GM12878 (cell line): ENCODE measurements around the gene KIF15. TPM values are rescaled to one million over a fixed set of nuclear protein-coding genes. Genes with fewer than 3 reads are reported as not detected.

Source experiments
- ATAC-seq: fragments of 200-7000 bp; cut with Tn5 transposase; 3 replicates; pipeline ENCODE4 v1.9.1; 2020; ENCODE audit warnings: mild to moderate bottlenecking, moderate library complexity
- BruUV-seq: library from RNA; stranded (reverse); fragments of 400-500 nt; replicated peaks from 2 replicates; lab custom pipeline; 2021; lab: Mats Ljungman, UMichigan
- CTCF ChIA-PET: fragments of 300-600 bp; sonication (Branson Sonifier 250); formaldehyde crosslinking; extraction: SDS; loops from one replicate; lab custom pipeline; 2021; ENCODE audit warnings: inconsistent platforms; lab: Yijun Ruan, JAX
- POLR2A ChIA-PET: fragments of 350-600 bp; formaldehyde crosslinking; extraction: SDS; loops from one replicate; lab custom pipeline; 2021; ENCODE audit warnings: inconsistent platforms; lab: Charles Lee
- RAD21 ChIA-PET: fragments of 300-600 bp; sonication (Branson Sonifier 250); formaldehyde crosslinking; loops from one replicate; lab custom pipeline; 2023; ENCODE audit warnings: antibody characterized with exemption; ENCODE audit not compliant: unreplicated experiment; lab: Charles Lee
- SMC1A ChIA-PET: fragments of 300-600 bp; sonication (Branson Sonifier 250); formaldehyde crosslinking; loops from one replicate; lab custom pipeline; 2023; ENCODE audit not compliant: unreplicated experiment, uncharacterized antibody; lab: Charles Lee
- DNase-seq: peaks from one replicate; pipeline ENCODE4 v3.0.0-alpha.2; 2011; ENCODE audit warnings: low read depth, low spot score
- FAIRE-seq: peaks from 3 replicates; lab custom pipeline; 2011; peaks lifted over from hg19 to GRCh38; lab: Jason Lieb, UNC
- H2AFZ ChIP-seq: 2 replicates; pipeline ENCODE4 v1.6.0; 2011; ENCODE audit warnings: low read depth, low read length, control low read depth; ENCODE audit not compliant: control insufficient read depth
- H3K27ac ChIP-seq: 2 replicates; pipeline ENCODE4 v1.5.1; 2011; ENCODE audit warnings: control low read depth; ENCODE audit not compliant: control insufficient read depth, insufficient read depth
- H3K27me3 ChIP-seq, 2 experiments: replicated peaks in 1 of 2; 2 replicates each; pipeline versions ENCODE4 v1.6.0 to v1.6.1; 2011; ENCODE audit warnings: low read length in 1 of 2; ENCODE audit not compliant: control insufficient read depth in 2 of 2, insufficient read depth in 2 of 2
- H3K36me3 ChIP-seq, 2 experiments: 2 replicates each; pipeline ENCODE4 v1.5.1; 2011; ENCODE audit warnings: low read length in 1 of 2; ENCODE audit not compliant: control insufficient read depth in 2 of 2, insufficient read depth in 2 of 2
- H3K4me1 ChIP-seq: 2 replicates; pipeline ENCODE4 v1.6.1; 2011; ENCODE audit warnings: mild to moderate bottlenecking, low read length, moderate library complexity, mixed read lengths; ENCODE audit not compliant: control insufficient read depth, insufficient read depth
- H3K4me2 ChIP-seq: 2 replicates; pipeline ENCODE4 v1.6.0; 2011; ENCODE audit warnings: control low read depth; ENCODE audit not compliant: control insufficient read depth, insufficient read depth
- H3K4me3 ChIP-seq: fragments of 200-600 bp; sonication (generic); 2 replicates; pipeline ENCODE4 v1.5.1; 2016
- H3K79me2 ChIP-seq: 2 replicates; pipeline ENCODE4 v1.6.0; 2011; ENCODE audit warnings: low read length; ENCODE audit not compliant: control insufficient read depth, insufficient read depth
- H3K9ac ChIP-seq: 2 replicates; pipeline ENCODE4 v1.8.0; 2011; ENCODE audit warnings: low read length, control low read depth, mixed read lengths; ENCODE audit not compliant: control insufficient read depth, insufficient read depth
- H3K9me3 ChIP-seq: replicated peaks from 3 replicates; pipeline ENCODE4 v1.5.1; 2011; ENCODE audit warnings: mild to moderate bottlenecking, low read length; ENCODE audit not compliant: control insufficient read depth, insufficient read depth
- H4K20me1 ChIP-seq: 2 replicates; pipeline ENCODE4 v1.6.0; 2011; ENCODE audit not compliant: control insufficient read depth, insufficient read depth
- ATF2 ChIP-seq: IDR thresholded peaks from 2 replicates; pipeline ENCODE4 v1.6.1; 2012; ENCODE audit warnings: low read length, inconsistent platforms
- ATF3 ChIP-seq: IDR thresholded peaks from 2 replicates; pipeline ENCODE4 v1.6.1; 2011; ENCODE audit warnings: low read depth, mild to moderate bottlenecking, low read length, moderate library complexity, borderline replicate concordance; ENCODE audit errors: extremely low read depth
- CEBPB ChIP-seq, 2 experiments: fragments of 150-350 bp in 1 of 2; IDR thresholded peaks; 2 replicates each; pipeline ENCODE4 v1.6.1; 2012 to 2014; ENCODE audit warnings: low read depth in 2 of 2, low read length in 2 of 2, borderline replicate concordance in 1 of 2, inconsistent platforms in 1 of 2
- DPF2 ChIP-seq: fragments of 450-650 bp; IDR thresholded peaks from 2 replicates; pipeline ENCODE4 v1.6.1; 2017; ENCODE audit warnings: mild to moderate bottlenecking
- ETV6 ChIP-seq, 2 experiments: fragments of 450-650 bp in 1 of 2; IDR thresholded peaks in 1 of 2; conservative IDR thresholded peaks in 1 of 2; 2 replicates each; pipeline ENCODE4 v1.6.1; 2014; ENCODE audit warnings: antibody characterized with exemption in 1 of 2, borderline replicate concordance in 1 of 2, low read depth in 1 of 2, mild to moderate bottlenecking in 1 of 2, moderate library complexity in 1 of 2
- IRF4 ChIP-seq: IDR thresholded peaks from 2 replicates; pipeline ENCODE4 v1.6.1; 2011; ENCODE audit warnings: low read depth, low read length
- IRF5 ChIP-seq: fragments of 450-650 bp; IDR thresholded peaks from 2 replicates; pipeline ENCODE4 v1.6.1; 2017; ENCODE audit warnings: borderline replicate concordance
- MYB ChIP-seq: fragments of 150-350 bp; IDR thresholded peaks from 2 replicates; pipeline ENCODE4 v1.6.1; 2014; ENCODE audit warnings: mild to moderate bottlenecking, low read depth, low read length, borderline replicate concordance
- PAX5 ChIP-seq: IDR thresholded peaks from 2 replicates; pipeline ENCODE4 v1.6.1; 2011; ENCODE audit warnings: low read depth, low read length, borderline replicate concordance
- STAT1 ChIP-seq: fragments of 450-650 bp; conservative IDR thresholded peaks from 2 replicates; pipeline ENCODE4 v1.6.1; 2014; ENCODE audit warnings: antibody characterized with exemption, mild to moderate bottlenecking
- TCF3 ChIP-seq: IDR thresholded peaks from 2 replicates; pipeline ENCODE4 v1.6.1; 2012; ENCODE audit warnings: low read depth, mild to moderate bottlenecking, low read length, borderline replicate concordance; ENCODE audit not compliant: insufficient read depth
- YBX1 ChIP-seq: fragments of 450-650 bp; IDR thresholded peaks from 2 replicates; pipeline ENCODE4 v1.6.1; 2016; ENCODE audit warnings: antibody characterized with exemption
- ZSCAN29 ChIP-seq: fragments of 450-650 bp; IDR thresholded peaks from 2 replicates; pipeline ENCODE4 v1.6.1; 2017; ENCODE audit warnings: mild to moderate bottlenecking, moderate library complexity
- WGBS: methylation state at CpG from one replicate; pipeline ENCODE4 v1.1.6; 2016; ENCODE audit warnings: low lambda C conversion rate; ENCODE audit not compliant: insufficient replicate concordance, insufficient coverage; ENCODE audit errors: missing lambda C conversion rate; 5-methylcytosine and 5-hydroxymethylcytosine counted together
- in situ Hi-C: fragments of 300-500 bp; cut with MboI; formaldehyde crosslinking; loops from 9 replicates; pipeline ENCODE4 v1.14.3; 2018; ENCODE audit warnings: mixed read lengths
- intact Hi-C: fragments of 100-400 bp; cut with micrococcal nuclease; formaldehyde crosslinking; loops from one replicate; pipeline ENCODE4 v1.14.2; 2022; ENCODE audit not compliant: unreplicated experiment
- polyA plus RNA-seq, 11 experiments: library from polyadenylated mRNA; depleted of rRNA in 4 of 11; unstranded in 6 of 11; stranded (reverse) in 5 of 11; fragments of >200 nt; fragmentation: Nextera tagmentation in 4 of 11; fragmentation: Illumina TruSeq in 1 of 11; extraction: Ambion mirVana in 4 of 11; extraction: Trizol in 1 of 11; gene quantifications; 1 replicate in 1 of 11; 2 replicates in 10 of 11; pipeline versions ENCODE4 v1.2.1 to v1.2.3, GENCODE V29; 2011 to 2016; ENCODE audit warnings: inconsistent platforms in 2 of 11, missing spikeins in 2 of 11, low read depth in 1 of 11
- total RNA-seq, 4 experiments: library from RNA; depleted of rRNA in 3 of 4; stranded (reverse); fragments of >200 nt in 3 of 4; fragmentation: Illumina TruSeq in 1 of 4; extraction: Trizol in 1 of 4; gene quantifications; 2 replicates each; pipeline versions ENCODE4 v1.2.1 to v1.2.3, GENCODE V29; 2013 to 2021
- TF ChIP-seq, protein P1 (sequence below): fragments of 150-350 bp; IDR thresholded peaks from 2 replicates; pipeline ENCODE4 v1.6.1; 2016; ENCODE audit warnings: low read depth, low read length

Gene KIF15
- total and polyA plus RNA-seq, 10 of the 15 experiments (the other 5 are each of a cell fraction or from before 2014, with no cell fraction given), result 12.3 to 51.8 (median 26.0) TPM

DNA sequence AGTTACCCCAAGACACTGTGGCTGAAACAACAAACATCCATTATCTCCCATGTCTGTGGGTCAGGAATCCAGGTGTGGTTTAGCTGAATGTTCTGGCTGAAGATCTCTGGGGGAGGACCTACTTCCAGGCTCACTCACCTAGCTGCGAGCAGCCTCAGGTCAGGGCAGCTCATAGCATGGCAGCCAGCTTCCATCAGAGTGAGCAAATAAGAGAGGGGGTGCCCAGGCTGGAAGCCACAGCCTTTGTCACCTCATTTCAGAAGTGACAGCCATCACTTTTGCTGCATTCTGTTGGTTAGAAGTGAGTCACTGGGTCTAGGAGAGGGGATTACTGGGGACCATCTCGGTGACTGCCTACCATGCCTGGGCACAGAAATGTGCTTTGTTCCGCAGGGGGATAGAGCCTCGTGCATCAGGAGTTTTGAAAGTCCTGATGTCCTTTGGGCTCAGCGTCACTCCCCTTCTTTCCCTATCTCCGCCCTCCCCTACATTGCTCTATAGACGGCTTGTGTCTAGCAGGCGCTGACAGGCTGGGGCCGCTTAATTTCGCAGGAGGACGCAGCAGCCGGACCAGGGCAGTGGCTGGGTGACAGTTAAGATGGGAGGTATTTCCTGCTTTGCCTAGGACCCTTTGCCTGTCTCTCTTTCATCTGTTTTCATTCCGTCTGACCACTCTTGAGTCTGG is 138.2 kb downstream of the KIF15 start:
- DNase-seq (no peak), ATAC-seq (no peak; the same call in 2 of the 3 replicates), FAIRE-seq (no peak)
- H3K9me3 ChIP-seq, result no peaks in the 10 kb centered on the region
- ChIA-PET SMC1A (no interaction called here), POLR2A (no interaction called here), RAD21 (no interaction called here), CTCF (no interaction called here)
- H3K4me1 ChIP-seq, result peaks cover 3% of the 10 kb centered on the region; the same call in 1 of the 2 replicates
- 55% methylated on average over 13 of the region's 13 CpGs for WGBS
- in situ Hi-C loops (no loop called here), intact Hi-C loops (no loop called here)
- H3K4me3 ChIP-seq, result no peak overlapping the region
- H2AFZ ChIP-seq, result no peak overlapping the region
- no peaks in the 10 kb centered on the region for H3K79me2 ChIP-seq
- no peaks in the 10 kb centered on the region for H3K27me3 ChIP-seq
- no peak overlapping the region for H3K27ac ChIP-seq
- H3K4me2 ChIP-seq, result no peak overlapping the region
- H3K36me3 ChIP-seq, result no peaks in the 10 kb centered on the region
- H3K9ac ChIP-seq, result no peak overlapping the region
- BruUV-seq, result no TSS peak
- no peaks in the 10 kb centered on the region for H4K20me1 ChIP-seq
- TF ChIP-seq, protein P1, sequence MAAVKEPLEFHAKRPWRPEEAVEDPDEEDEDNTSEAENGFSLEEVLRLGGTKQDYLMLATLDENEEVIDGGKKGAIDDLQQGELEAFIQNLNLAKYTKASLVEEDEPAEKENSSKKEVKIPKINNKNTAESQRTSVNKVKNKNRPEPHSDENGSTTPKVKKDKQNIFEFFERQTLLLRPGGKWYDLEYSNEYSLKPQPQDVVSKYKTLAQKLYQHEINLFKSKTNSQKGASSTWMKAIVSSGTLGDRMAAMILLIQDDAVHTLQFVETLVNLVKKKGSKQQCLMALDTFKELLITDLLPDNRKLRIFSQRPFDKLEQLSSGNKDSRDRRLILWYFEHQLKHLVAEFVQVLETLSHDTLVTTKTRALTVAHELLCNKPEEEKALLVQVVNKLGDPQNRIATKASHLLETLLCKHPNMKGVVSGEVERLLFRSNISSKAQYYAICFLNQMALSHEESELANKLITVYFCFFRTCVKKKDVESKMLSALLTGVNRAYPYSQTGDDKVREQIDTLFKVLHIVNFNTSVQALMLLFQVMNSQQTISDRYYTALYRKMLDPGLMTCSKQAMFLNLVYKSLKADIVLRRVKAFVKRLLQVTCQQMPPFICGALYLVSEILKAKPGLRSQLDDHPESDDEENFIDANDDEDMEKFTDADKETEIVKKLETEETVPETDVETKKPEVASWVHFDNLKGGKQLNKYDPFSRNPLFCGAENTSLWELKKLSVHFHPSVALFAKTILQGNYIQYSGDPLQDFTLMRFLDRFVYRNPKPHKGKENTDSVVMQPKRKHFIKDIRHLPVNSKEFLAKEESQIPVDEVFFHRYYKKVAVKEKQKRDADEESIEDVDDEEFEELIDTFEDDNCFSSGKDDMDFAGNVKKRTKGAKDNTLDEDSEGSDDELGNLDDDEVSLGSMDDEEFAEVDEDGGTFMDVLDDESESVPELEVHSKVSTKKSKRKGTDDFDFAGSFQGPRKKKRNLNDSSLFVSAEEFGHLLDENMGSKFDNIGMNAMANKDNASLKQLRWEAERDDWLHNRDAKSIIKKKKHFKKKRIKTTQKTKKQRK, result no peak
- TF ChIP-seq TCF3 (no peak), MYB (no peak), IRF5 (no peak), DPF2 (no peak), STAT1 (no peak), ATF3 (no peak), IRF4 (no peak), PAX5 (no peak), ETV6 (conservative IDR thresholded peaks at IDR 0.05 in 1 of 2, IDR thresholded peaks at IDR 0.05 in 1 of 2; ENCODE audit: borderline replicate concordance in 1 of 2, low read depth in 1 of 2) (no peak), ZSCAN29 (no peak), ATF2 (no peak), CEBPB (IDR thresholded peaks at IDR 0.05; ENCODE audit: borderline replicate concordance in 1 of 2, low read depth in 2 of 2, low read length in 2 of 2) (no peak), YBX1 (no peak)
